GM12892 (cell line): ENCODE results near the gene GALNTL6.

Experiments
- POLR2A ChIP-seq: IDR thresholded peaks from 2 replicates; pipeline ENCODE4 v1.6.1; 2011; ENCODE audit warnings: low read depth, low read length, control low read depth
- POLR2AphosphoS5 ChIP-seq: IDR thresholded peaks from 2 replicates; pipeline ENCODE4 v1.6.1; 2011; ENCODE audit warnings: low read depth, low read length, control low read depth
- TAF1 ChIP-seq: IDR thresholded peaks from 2 replicates; pipeline ENCODE4 v1.6.1; 2011; ENCODE audit warnings: low read depth, mild to moderate bottlenecking, control low read depth, low read length, borderline replicate concordance

DNA sequence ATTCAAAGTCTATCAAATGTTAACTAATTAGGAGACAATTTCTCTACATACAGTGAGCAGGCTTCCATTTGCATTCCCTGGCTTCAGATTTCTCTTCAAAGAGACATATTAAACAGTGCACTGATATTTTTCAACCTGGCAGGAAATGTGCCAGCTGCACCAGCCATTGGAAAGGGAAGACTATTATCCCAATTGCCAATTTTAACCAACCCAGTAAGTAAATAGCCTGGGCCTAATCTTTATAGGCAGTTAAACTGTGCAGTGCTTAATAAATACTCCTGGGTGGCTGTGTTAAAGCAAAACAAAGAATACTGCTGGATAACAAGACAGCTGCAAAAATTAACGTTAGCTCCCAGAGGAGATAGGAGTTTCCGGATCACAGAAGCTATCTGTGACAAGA, 1243.5 kb downstream of the GALNTL6 start:
- TF ChIP-seq POLR2AphosphoS5 (no peak), POLR2A (no peak), TAF1 (no peak)
